Left renal cortex interstitium (tissue), 4 donors: ENCODE results near the gene PKDCC. TPM values are rescaled to one million over a fixed set of nuclear protein-coding genes. Genes with fewer than 3 reads are reported as not detected.
"Not testable (repeated sequence)": the region's sequence is repeated elsewhere in the genome, so short reads cannot be mapped to it uniquely, and the experiment has no call there.

ENCODE experiments used
- DNase-seq, 4 donors: peaks; one replicate each; pipeline ENCODE4 v3.0.0-alpha.2; 2013; ENCODE audit warnings: low read depth in 4 of 4, low spot score in 2 of 4, missing footprints in 1 of 4
- polyA plus RNA-seq, 4 donors: library from polyadenylated mRNA; unstranded; fragments of 120-200 nt; gene quantifications; one replicate each; pipeline ENCODE4 v1.2.1, GENCODE V29; 2013; ENCODE audit not compliant: insufficient read length in 4 of 4

PKDCC gene
- polyA plus RNA-seq, 4 donors = 337 to 427 (median 394) TPM

- DNase-seq = no peak
These were observed 13.1 kb downstream of the PKDCC start for GRCh38 chr2:42060718-42061619.

- DNase-seq = no peak
These were observed 14.0 kb downstream of the PKDCC start for GRCh38 chr2:42061839-42062238.

GRCh38 chr2:42063431-42064171 is 15.8 kb downstream of the PKDCC start:
- no peak for DNase-seq

- DNase-seq = no peak
These were observed 16.7 kb downstream of the PKDCC start for GRCh38 chr2:42064417-42064942.

GRCh38 chr2:42065753-42066152 is 17.9 kb downstream of the PKDCC start:
- DNase-seq = not testable (repeated sequence)

GRCh38 chr2:42067001-42067400 is 19.2 kb downstream of the PKDCC start:
- not testable (repeated sequence) for DNase-seq

GRCh38 chr2:42067521-42067920 is 19.7 kb downstream of the PKDCC start:
- DNase-seq = no peak

GRCh38 chr2:42068571-42069178 is 20.9 kb downstream of the PKDCC start:
- no peak for DNase-seq

GRCh38 chr2:42069568-42069967 is 21.7 kb downstream of the PKDCC start:
- no peak for DNase-seq

GRCh38 chr2:42071791-42072190 is 24.0 kb downstream of the PKDCC start:
- no peak for DNase-seq

- DNase-seq = no peak
These were observed 24.7 kb downstream of the PKDCC start for GRCh38 chr2:42072349-42073118.

- DNase-seq = no peak
These were observed 26.1 kb downstream of the PKDCC start for GRCh38 chr2:42073739-42074503.

GRCh38 chr2:42074661-42075060 is 26.8 kb downstream of the PKDCC start:
- DNase-seq = no peak

GRCh38 chr2:42076357-42077225 is 28.8 kb downstream of the PKDCC start:
- DNase-seq = no peak

- no peak for DNase-seq
These were observed 29.5 kb downstream of the PKDCC start for GRCh38 chr2:42077343-42077742.

- no peak for DNase-seq
These were observed 32.0 kb downstream of the PKDCC start for GRCh38 chr2:42079737-42080287.

GRCh38 chr2:42081151-42081550 is 33.3 kb downstream of the PKDCC start:
- not testable (repeated sequence) for DNase-seq

- DNase-seq = no peak
These were observed 34.2 kb downstream of the PKDCC start for GRCh38 chr2:42082016-42082415.
